Measurements from ENCODE around the gene FTO. TPM values are rescaled to one million over a fixed set of nuclear protein-coding genes. Genes with fewer than 3 reads are reported as not detected.

Gene FTO
- total RNA-seq, 4 donors from 2014 or later: 102 to 138 (median 130) TPM

- Histone ChIP-seq H3K27ac (peak overlapping the region in 1 of 4 donors; percentile 22), H3K36me3 (no peaks in the 10 kb centered on the region), H3K4me1 (peaks cover 3 to 63% (median 8%) of the 10 kb centered on the region in 3 donors), H3K9me3 (no peaks in the 10 kb centered on the region), H3K4me3 (no peak overlapping the region), H3K27me3 (no peaks in the 10 kb centered on the region)
- TF ChIP-seq EP300 (IDR thresholded peaks at IDR 0.05) (no peak), POLR2A (IDR thresholded peaks at IDR 0.05) (no peak), CTCF (IDR thresholded peaks at IDR 0.05) (no peak), POLR2AphosphoS5 (IDR thresholded peaks at IDR 0.05) (no peak)
- no peak for ATAC-seq
- 77 to 80% methylated on average over 4 to 6 of the region's 10 CpGs for WGBS, 2 donors (ENCODE audit: low coverage in 1 of 2)
Measured at GRCh38 chr16:53766304-53767016, 62.5 kb downstream of the FTO start.

GRCh38 chr16:53768167-53768566, 64.2 kb downstream of the FTO start:
- no peak for ATAC-seq
- Histone ChIP-seq H3K27ac (no peak overlapping the region), H3K4me1 (peaks cover 3 to 69% (median 8%) of the 10 kb centered on the region in 3 donors), H3K36me3 (no peaks in the 10 kb centered on the region), H3K4me3 (no peak overlapping the region), H3K9me3 (no peaks in the 10 kb centered on the region), H3K27me3 (no peaks in the 10 kb centered on the region)
- WGBS, 2 donors (ENCODE audit: low coverage in 1 of 2): 52 to 59% methylated on average over 3 to 4 of the region's 4 CpGs
- TF ChIP-seq POLR2AphosphoS5 (IDR thresholded peaks at IDR 0.05) (no peak), CTCF (IDR thresholded peaks at IDR 0.05) (no peak), POLR2A (IDR thresholded peaks at IDR 0.05) (no peak), EP300 (IDR thresholded peaks at IDR 0.05) (no peak)

GRCh38 chr16:53768593-53768992, 64.6 kb downstream of the FTO start:
- no peaks in the 10 kb centered on the region for H3K9me3 ChIP-seq
- no peaks in the 10 kb centered on the region for H3K36me3 ChIP-seq
- 0% methylated on average over 1 of the region's 1 CpG; no CpG with 5 or more reads in 1 of the 2 donors for WGBS, 2 donors (ENCODE audit: low coverage in 1 of 2)
- ATAC-seq: no peak
- peaks cover 6 to 72% (median 12%) of the 10 kb centered on the region in 3 donors for H3K4me1 ChIP-seq
- TF ChIP-seq POLR2AphosphoS5 (IDR thresholded peaks at IDR 0.05) (no peak), EP300 (IDR thresholded peaks at IDR 0.05) (no peak), POLR2A (IDR thresholded peaks at IDR 0.05) (no peak), CTCF (IDR thresholded peaks at IDR 0.05) (no peak)
- no peaks in the 10 kb centered on the region for H3K27me3 ChIP-seq
- H3K4me3 ChIP-seq: no peak overlapping the region
- H3K27ac ChIP-seq: no peak overlapping the region

GRCh38 chr16:53769185-53769584, 65.2 kb downstream of the FTO start:
- Histone ChIP-seq H3K27ac (no peak overlapping the region), H3K9me3 (no peaks in the 10 kb centered on the region), H3K36me3 (no peaks in the 10 kb centered on the region), H3K4me1 (peaks cover 8 to 73% (median 13%) of the 10 kb centered on the region in 3 donors), H3K27me3 (no peaks in the 10 kb centered on the region), H3K4me3 (no peak overlapping the region)
- 86 to 95% methylated on average over 3 to 4 of the region's 4 CpGs for WGBS, 2 donors (ENCODE audit: low coverage in 1 of 2)
- no peak for ATAC-seq
- TF ChIP-seq CTCF (IDR thresholded peaks at IDR 0.05): no peak
- no peak for TF ChIP-seq POLR2A (IDR thresholded peaks at IDR 0.05)
- TF ChIP-seq EP300 (IDR thresholded peaks at IDR 0.05): no peak
- TF ChIP-seq POLR2AphosphoS5 (IDR thresholded peaks at IDR 0.05): no peak

- TF ChIP-seq EP300 (IDR thresholded peaks at IDR 0.05) (no peak), CTCF (IDR thresholded peaks at IDR 0.05) (no peak), POLR2A (IDR thresholded peaks at IDR 0.05) (no peak), POLR2AphosphoS5 (IDR thresholded peaks at IDR 0.05) (no peak)
- ATAC-seq: no peak
- no peak overlapping the region for H3K27ac ChIP-seq
- H3K36me3 ChIP-seq: no peaks in the 10 kb centered on the region
- H3K9me3 ChIP-seq: no peaks in the 10 kb centered on the region
- peaks cover 8 to 79% (median 16%) of the 10 kb centered on the region in 3 donors for H3K4me1 ChIP-seq
- H3K4me3 ChIP-seq: no peak overlapping the region
- H3K27me3 ChIP-seq: no peaks in the 10 kb centered on the region
Measured at GRCh38 chr16:53769787-53770186, 65.8 kb downstream of the FTO start.
